Loucy (cell line): Measurements from ENCODE around the gene SHISAL2B.

Source experiments
- EZH2phosphoT487 ChIP-seq: fragments of 200-600 bp; IDR thresholded peaks from 2 replicates; pipeline ENCODE4 v1.6.1; 2018; ENCODE audit warnings: antibody characterized with exemption, mild to moderate bottlenecking, moderate library complexity, borderline replicate concordance
- TF ChIP-seq, protein P1 (sequence below): fragments of 200-600 bp; sonication (generic); conservative IDR thresholded peaks from 2 replicates; pipeline ENCODE4 v1.5.1; 2014; ENCODE audit warnings: mild to moderate bottlenecking, antibody characterized with exemption, low read length

DNA sequence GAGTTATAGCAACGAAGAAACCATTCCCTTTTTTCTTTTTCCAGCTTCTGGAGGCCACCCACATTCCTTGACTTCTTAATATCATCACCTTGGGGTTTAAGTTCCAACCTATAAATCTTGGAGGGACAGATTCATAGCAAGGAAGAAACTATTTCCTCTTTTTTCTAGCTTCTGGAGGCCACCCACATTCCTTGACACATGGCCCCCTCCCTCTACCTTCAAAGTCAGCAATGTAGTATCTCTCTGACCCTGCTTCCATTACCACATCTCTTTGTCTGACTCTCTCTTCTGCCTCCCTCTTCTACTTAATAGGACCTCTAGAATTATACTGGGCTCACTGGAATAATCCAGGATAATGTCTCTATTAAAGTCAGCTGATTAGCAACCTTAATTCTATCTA is 34.7 kb upstream of the SHISAL2B start:
- TF ChIP-seq, protein P1, sequence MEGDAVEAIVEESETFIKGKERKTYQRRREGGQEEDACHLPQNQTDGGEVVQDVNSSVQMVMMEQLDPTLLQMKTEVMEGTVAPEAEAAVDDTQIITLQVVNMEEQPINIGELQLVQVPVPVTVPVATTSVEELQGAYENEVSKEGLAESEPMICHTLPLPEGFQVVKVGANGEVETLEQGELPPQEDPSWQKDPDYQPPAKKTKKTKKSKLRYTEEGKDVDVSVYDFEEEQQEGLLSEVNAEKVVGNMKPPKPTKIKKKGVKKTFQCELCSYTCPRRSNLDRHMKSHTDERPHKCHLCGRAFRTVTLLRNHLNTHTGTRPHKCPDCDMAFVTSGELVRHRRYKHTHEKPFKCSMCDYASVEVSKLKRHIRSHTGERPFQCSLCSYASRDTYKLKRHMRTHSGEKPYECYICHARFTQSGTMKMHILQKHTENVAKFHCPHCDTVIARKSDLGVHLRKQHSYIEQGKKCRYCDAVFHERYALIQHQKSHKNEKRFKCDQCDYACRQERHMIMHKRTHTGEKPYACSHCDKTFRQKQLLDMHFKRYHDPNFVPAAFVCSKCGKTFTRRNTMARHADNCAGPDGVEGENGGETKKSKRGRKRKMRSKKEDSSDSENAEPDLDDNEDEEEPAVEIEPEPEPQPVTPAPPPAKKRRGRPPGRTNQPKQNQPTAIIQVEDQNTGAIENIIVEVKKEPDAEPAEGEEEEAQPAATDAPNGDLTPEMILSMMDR: no peak
- TF ChIP-seq EZH2phosphoT487: no peak
